ENCODE measurements around the gene R3HDM1.
"Not testable (repeated sequence)": the region's sequence is repeated elsewhere in the genome, so short reads cannot be mapped to it uniquely, and the experiment has no call there.

R3HDM1 gene

GRCh38 chr2:135703300-135703699, 172.0 kb downstream of the R3HDM1 start:
- H3K9ac ChIP-seq, result no peak overlapping the region
- H3K27ac ChIP-seq, result no peak overlapping the region
- peaks cover 5 to 38% (median 11%) of the 10 kb centered on the region in 11 experiments; a peak in 10 of 22 replicates for H3K36me3 ChIP-seq
- TF ChIP-seq Cebpa-rat (IDR thresholded peaks at IDR 0.05), result no peak
- peaks cover 0 to 24% (median 7%) of the 10 kb centered on the region in 10 experiments; a peak in 12 of 20 replicates for H3K4me1 ChIP-seq
- H4K20me1 ChIP-seq, result no peaks in the 10 kb centered on the region
- H3K4me2 ChIP-seq, result no peak overlapping the region
- H3K27me3 ChIP-seq, result no peaks in the 10 kb centered on the region
- H3K9me3 ChIP-seq (replicated peaks in 1 of 11), result no peaks in the 10 kb centered on the region
- H3K4me3 ChIP-seq, result no peak overlapping the region

- not testable (repeated sequence) for H3K9me3 ChIP-seq (replicated peaks in 1 of 11); H3K9ac ChIP-seq; H4K20me1 ChIP-seq; H3K27me3 ChIP-seq; H3K4me2 ChIP-seq; H3K4me3 ChIP-seq; H3K27ac ChIP-seq
- H3K4me1 ChIP-seq, result peaks cover 0 to 23% (median 13%) of the 10 kb centered on the region in 10 experiments; a peak in 17 of 20 replicates
- H3K36me3 ChIP-seq, result peaks cover 5 to 38% (median 11%) of the 10 kb centered on the region in 11 experiments; a peak in 10 of 22 replicates
Measured at GRCh38 chr2:135704075-135704474, 172.8 kb downstream of the R3HDM1 start.

- H3K36me3 ChIP-seq, result peaks cover 16 to 51% (median 31%) of the 10 kb centered on the region in 11 experiments; a peak in 21 of 22 replicates
- H3K27ac ChIP-seq, result peak overlapping the region in 1 of 11 experiments; percentile 39; a peak in 1 of 22 replicates
- no peaks in the 10 kb centered on the region for H3K9me3 ChIP-seq (replicated peaks in 1 of 11)
- H4K20me1 ChIP-seq, result no peaks in the 10 kb centered on the region
- H3K4me3 ChIP-seq, result no peak overlapping the region
- peak overlapping the region in 2 of 11 experiments; percentile 38 to 58; a peak in 3 of 22 replicates for H3K4me2 ChIP-seq
- H3K4me1 ChIP-seq, result peaks cover 0 to 19% (median 12%) of the 10 kb centered on the region in 10 experiments; a peak in 13 of 20 replicates
- no peak overlapping the region for H3K9ac ChIP-seq
- H3K27me3 ChIP-seq, result no peaks in the 10 kb centered on the region
- peak in 2 of 11 experiments; percentile 41 to 71; a peak in 3 of 22 replicates for TF ChIP-seq Cebpa-rat (IDR thresholded peaks at IDR 0.05)
Measured at GRCh38 chr2:135708159-135708558, 176.9 kb downstream of the R3HDM1 start.

- TF ChIP-seq Cebpa-rat (IDR thresholded peaks at IDR 0.05), result no peak
- Histone ChIP-seq H3K9ac (no peak overlapping the region), H3K4me3 (no peak overlapping the region), H3K27me3 (no peaks in the 10 kb centered on the region), H3K27ac (no peak overlapping the region), H3K36me3 (peaks cover 18 to 65% (median 46%) of the 10 kb centered on the region in 11 experiments), H4K20me1 (no peaks in the 10 kb centered on the region), H3K4me2 (no peak overlapping the region), H3K9me3 (replicated peaks in 1 of 11) (no peaks in the 10 kb centered on the region), H3K4me1 (peaks cover 0 to 19% (median 12%) of the 10 kb centered on the region in 10 experiments; a peak in 13 of 20 replicates)
Measured at GRCh38 chr2:135709992-135710391, 178.7 kb downstream of the R3HDM1 start.

- not testable (repeated sequence) for H3K9ac ChIP-seq; H3K27ac ChIP-seq; H3K4me3 ChIP-seq; H3K4me1 ChIP-seq; H3K4me2 ChIP-seq; H3K9me3 ChIP-seq (replicated peaks in 1 of 11); H3K27me3 ChIP-seq; H4K20me1 ChIP-seq
- peaks cover 49 to 98% (median 87%) of the 10 kb centered on the region in 11 experiments for H3K36me3 ChIP-seq
Measured at GRCh38 chr2:135715086-135715485, 183.8 kb downstream of the R3HDM1 start.

- Histone ChIP-seq H3K4me3 (no peak overlapping the region), H3K4me1 (peaks cover 0 to 18% (median 0%) of the 10 kb centered on the region in 10 experiments; a peak in 4 of 20 replicates), H3K9ac (no peak overlapping the region), H4K20me1 (no peaks in the 10 kb centered on the region), H3K27ac (no peak overlapping the region), H3K27me3 (no peaks in the 10 kb centered on the region), H3K4me2 (no peak overlapping the region), H3K36me3 (peaks cover 7 to 44% (median 38%) of the 10 kb centered on the region in 11 experiments), H3K9me3 (replicated peaks in 1 of 11) (no peaks in the 10 kb centered on the region; a peak in 1 of 22 replicates)
- no peak for TF ChIP-seq Cebpa-rat (IDR thresholded peaks at IDR 0.05)
Measured at GRCh38 chr2:135728064-135728743, 196.9 kb downstream of the R3HDM1 start.

- Histone ChIP-seq H4K20me1 (no peaks in the 10 kb centered on the region), H3K4me3 (no peak overlapping the region), H3K9me3 (replicated peaks in 1 of 11) (no peaks in the 10 kb centered on the region), H3K27me3 (no peaks in the 10 kb centered on the region), H3K9ac (no peak overlapping the region), H3K27ac (no peak overlapping the region), H3K36me3 (peaks cover 0 to 9% (median 0%) of the 10 kb centered on the region in 11 experiments; a peak in 2 of 22 replicates), H3K4me1 (no peaks in the 10 kb centered on the region), H3K4me2 (no peak overlapping the region)
- TF ChIP-seq Cebpa-rat (IDR thresholded peaks at IDR 0.05), result no peak
Measured at GRCh38 chr2:135732561-135732960, 201.3 kb downstream of the R3HDM1 start.

GRCh38 chr2:135733045-135733444, 201.8 kb downstream of the R3HDM1 start:
- no peaks in the 10 kb centered on the region for H3K4me1 ChIP-seq
- H3K27me3 ChIP-seq, result no peaks in the 10 kb centered on the region
- no peak overlapping the region for H3K27ac ChIP-seq
- H3K9ac ChIP-seq, result no peak overlapping the region
- H3K4me2 ChIP-seq, result no peak overlapping the region
- no peak overlapping the region for H3K4me3 ChIP-seq
- no peak for TF ChIP-seq Cebpa-rat (IDR thresholded peaks at IDR 0.05)
- no peaks in the 10 kb centered on the region for H4K20me1 ChIP-seq
- H3K36me3 ChIP-seq, result peaks cover 0 to 9% (median 0%) of the 10 kb centered on the region in 11 experiments; a peak in 2 of 22 replicates
- H3K9me3 ChIP-seq (replicated peaks in 1 of 11), result no peaks in the 10 kb centered on the region

GRCh38 chr2:135736546-135736945, 205.3 kb downstream of the R3HDM1 start:
- H3K9ac ChIP-seq, result no peak overlapping the region
- H3K36me3 ChIP-seq, result peaks cover 0 to 9% (median 0%) of the 10 kb centered on the region in 11 experiments; a peak in 1 of 22 replicates
- no peak overlapping the region for H3K4me2 ChIP-seq
- H3K4me1 ChIP-seq, result no peaks in the 10 kb centered on the region
- no peaks in the 10 kb centered on the region for H4K20me1 ChIP-seq
- no peak for TF ChIP-seq Cebpa-rat (IDR thresholded peaks at IDR 0.05)
- no peaks in the 10 kb centered on the region for H3K27me3 ChIP-seq
- H3K27ac ChIP-seq, result no peak overlapping the region
- no peaks in the 10 kb centered on the region for H3K9me3 ChIP-seq (replicated peaks in 1 of 11)
- no peak overlapping the region for H3K4me3 ChIP-seq
